ENCODE data around the gene LYZL4.

Gene LYZL4

DNA sequence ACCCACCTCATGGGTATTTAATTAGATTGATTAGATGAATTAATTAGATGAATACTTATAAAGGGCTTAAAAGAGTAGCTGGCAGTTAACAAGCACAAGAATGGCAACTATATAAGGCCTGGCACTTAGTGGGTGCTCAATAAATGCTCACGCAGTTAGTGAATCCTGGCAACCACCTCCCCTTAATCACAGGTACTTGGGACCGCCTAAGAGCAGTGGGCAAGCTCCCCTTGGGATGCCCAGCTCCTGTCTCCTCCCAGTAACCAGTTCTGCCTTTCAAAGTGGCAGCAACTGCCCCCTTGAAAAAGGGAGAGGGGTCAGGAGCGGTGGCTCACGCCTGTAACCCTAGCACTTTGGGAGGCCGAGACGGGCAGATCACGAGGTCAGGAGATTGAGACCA, 4.6 kb downstream of the LYZL4 start:
- WGBS (ENCODE audit: extremely low coverage, insufficient coverage, insufficient read length) = no CpG with 5 or more reads among the region's 7 CpGs
- no peak overlapping the region for H2BK120ac ChIP-seq (ENCODE audit: insufficient read depth, low read length, poor library complexity)
- peaks cover 2% of the 10 kb centered on the region for H3K9me3 ChIP-seq (ENCODE audit: insufficient read depth, low read depth, low read length)
- H3K9ac ChIP-seq (ENCODE audit: low read length) = no peak overlapping the region
- no peak overlapping the region for H3K14ac ChIP-seq (ENCODE audit: low read length)
- DNase-seq = no peak
- no peak overlapping the region for H2AK5ac ChIP-seq (ENCODE audit: low read length)
- no peaks in the 10 kb centered on the region for H3K79me1 ChIP-seq (ENCODE audit: low read length)
- H3K79me2 ChIP-seq (ENCODE audit: control insufficient read depth, insufficient read depth, low read length, poor library complexity) = no peaks in the 10 kb centered on the region
- no peak overlapping the region for H3K4me2 ChIP-seq (ENCODE audit: low read length)
- H3K4ac ChIP-seq (ENCODE audit: low read depth, low read length) = no peak overlapping the region
- H4K8ac ChIP-seq (ENCODE audit: low read depth, low read length) = no peak overlapping the region
- H3K4me1 ChIP-seq (ENCODE audit: control insufficient read depth in 1 of 2, insufficient read depth in 2 of 2, low read length in 2 of 2) = peaks cover 0 to 7% of the 10 kb centered on the region in 2 experiments
- no peak overlapping the region for H2BK5ac ChIP-seq (ENCODE audit: low read depth, low read length, poor library complexity)
- H3K4me3 ChIP-seq (ENCODE audit: low read depth, low read length) = no peak overlapping the region
- no peak overlapping the region for H3K27ac ChIP-seq (ENCODE audit: low read depth, low read length)
- no peak overlapping the region for H3K23ac ChIP-seq (ENCODE audit: low read length)
- no peak overlapping the region for H2BK12ac ChIP-seq (ENCODE audit: low read length)
- H3K27me3 ChIP-seq (ENCODE audit: insufficient read depth, low read length) = no peaks in the 10 kb centered on the region
- H4K12ac ChIP-seq (ENCODE audit: low read depth, low read length) = no peak overlapping the region
- H3K18ac ChIP-seq (ENCODE audit: low read length) = no peak overlapping the region
- H2AFZ ChIP-seq (ENCODE audit: insufficient read depth, low read length, poor library complexity) = no peak overlapping the region
- H4K91ac ChIP-seq (ENCODE audit: low read depth, low read length) = no peak overlapping the region
- no peaks in the 10 kb centered on the region for H3K36me3 ChIP-seq (ENCODE audit: control insufficient read depth in 1 of 2, insufficient read depth in 2 of 2, low read length in 2 of 2)

DNA sequence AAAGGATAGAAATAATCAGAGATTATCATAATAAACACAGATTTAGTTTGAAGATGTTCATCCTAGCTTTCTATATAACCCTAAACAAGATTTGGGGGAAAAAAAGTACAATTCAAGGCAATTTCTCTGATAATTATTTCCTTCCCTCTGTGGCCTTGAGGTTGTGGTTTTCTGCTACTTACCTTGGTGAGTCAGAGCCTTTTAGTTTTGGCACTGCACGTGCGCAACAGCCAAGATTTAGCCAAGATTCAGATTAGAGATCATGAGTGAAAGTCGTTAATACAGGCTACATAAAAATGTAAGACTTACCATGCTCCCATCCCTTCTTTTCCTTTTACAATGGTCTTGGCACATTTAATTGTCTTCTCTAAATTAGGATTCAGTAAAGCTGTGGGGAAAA, 6.7 kb downstream of the LYZL4 start:
- H3K9ac ChIP-seq (ENCODE audit: low read length) = no peak overlapping the region
- no peaks in the 10 kb centered on the region for H3K79me2 ChIP-seq (ENCODE audit: control insufficient read depth, insufficient read depth, low read length, poor library complexity)
- H3K14ac ChIP-seq (ENCODE audit: low read length) = no peak overlapping the region
- no CpG with 5 or more reads among the region's 3 CpGs for WGBS (ENCODE audit: extremely low coverage, insufficient coverage, insufficient read length)
- no peak overlapping the region for H4K12ac ChIP-seq (ENCODE audit: low read depth, low read length)
- no peak overlapping the region for H2AK5ac ChIP-seq (ENCODE audit: low read length)
- no peak overlapping the region for H4K8ac ChIP-seq (ENCODE audit: low read depth, low read length)
- no peaks in the 10 kb centered on the region for H3K79me1 ChIP-seq (ENCODE audit: low read length)
- H3K9me3 ChIP-seq (ENCODE audit: insufficient read depth, low read depth, low read length) = peaks cover 2% of the 10 kb centered on the region
- H2BK12ac ChIP-seq (ENCODE audit: low read length) = no peak overlapping the region
- H3K4me2 ChIP-seq (ENCODE audit: low read length) = no peak overlapping the region
- no peak overlapping the region for H3K4me3 ChIP-seq (ENCODE audit: low read depth, low read length)
- no peak for DNase-seq
- no peak overlapping the region for H3K18ac ChIP-seq (ENCODE audit: low read length)
- no peak overlapping the region for H3K4ac ChIP-seq (ENCODE audit: low read depth, low read length)
- no peak overlapping the region for H3K27ac ChIP-seq (ENCODE audit: low read depth, low read length)
- H3K27me3 ChIP-seq (ENCODE audit: insufficient read depth, low read length) = no peaks in the 10 kb centered on the region
- no peaks in the 10 kb centered on the region for H3K36me3 ChIP-seq (ENCODE audit: control insufficient read depth in 1 of 2, insufficient read depth in 2 of 2, low read length in 2 of 2)
- no peak overlapping the region for H2AFZ ChIP-seq (ENCODE audit: insufficient read depth, low read length, poor library complexity)
- H2BK120ac ChIP-seq (ENCODE audit: insufficient read depth, low read length, poor library complexity) = no peak overlapping the region
- H4K91ac ChIP-seq (ENCODE audit: low read depth, low read length) = no peak overlapping the region
- no peak overlapping the region for H2BK5ac ChIP-seq (ENCODE audit: low read depth, low read length, poor library complexity)
- no peak overlapping the region for H3K23ac ChIP-seq (ENCODE audit: low read length)
- peaks cover 0 to 7% of the 10 kb centered on the region in 2 experiments for H3K4me1 ChIP-seq (ENCODE audit: control insufficient read depth in 1 of 2, insufficient read depth in 2 of 2, low read length in 2 of 2)

DNA sequence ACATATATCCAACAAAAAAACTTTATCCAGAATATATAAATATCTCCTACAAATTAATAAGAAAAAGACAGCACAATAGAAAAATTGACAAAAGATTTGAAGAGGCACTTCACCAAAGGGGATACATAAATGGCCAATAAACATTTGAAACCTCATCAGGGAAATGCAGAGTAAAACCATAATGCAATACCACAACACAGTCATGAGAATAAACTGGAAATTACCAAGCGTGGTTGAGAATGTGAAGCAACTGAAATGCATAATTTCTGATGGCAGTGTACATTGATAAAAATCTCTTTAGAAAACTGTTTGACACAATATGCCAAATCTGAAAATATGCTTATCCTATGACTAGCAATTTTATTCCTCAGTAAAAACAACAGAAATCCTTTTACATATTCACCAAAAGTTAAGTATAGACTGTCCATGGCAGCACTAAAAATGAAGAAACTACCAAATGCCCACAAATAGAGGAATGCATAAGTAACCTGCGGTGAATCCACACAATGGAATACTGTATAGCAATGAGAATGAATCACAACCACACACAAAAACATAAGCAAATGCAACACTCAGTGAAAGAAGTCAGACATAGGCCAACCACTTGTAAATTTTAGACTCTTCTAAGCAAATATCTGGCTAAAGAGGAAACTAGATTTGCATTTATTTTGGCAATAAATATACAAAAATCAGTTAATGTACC, 7.9 kb downstream of the LYZL4 start:
- Histone ChIP-seq H3K79me2 (ENCODE audit: control insufficient read depth, insufficient read depth, low read length, poor library complexity) (no peaks in the 10 kb centered on the region), H3K4me3 (ENCODE audit: low read depth, low read length) (no peak overlapping the region), H3K23ac (ENCODE audit: low read length) (no peak overlapping the region), H2BK5ac (ENCODE audit: low read depth, low read length, poor library complexity) (no peak overlapping the region), H4K91ac (ENCODE audit: low read depth, low read length) (no peak overlapping the region), H4K12ac (ENCODE audit: low read depth, low read length) (no peak overlapping the region), H3K4me2 (ENCODE audit: low read length) (no peak overlapping the region), H4K8ac (ENCODE audit: low read depth, low read length) (no peak overlapping the region), H3K27ac (ENCODE audit: low read depth, low read length) (no peak overlapping the region), H3K36me3 (ENCODE audit: control insufficient read depth in 1 of 2, insufficient read depth in 2 of 2, low read length in 2 of 2) (no peaks in the 10 kb centered on the region), H2AFZ (ENCODE audit: insufficient read depth, low read length, poor library complexity) (no peak overlapping the region), H3K27me3 (ENCODE audit: insufficient read depth, low read length) (no peaks in the 10 kb centered on the region), H3K14ac (ENCODE audit: low read length) (no peak overlapping the region), H3K4me1 (ENCODE audit: control insufficient read depth in 1 of 2, insufficient read depth in 2 of 2, low read length in 2 of 2) (peaks cover 0 to under 1% of the 10 kb centered on the region in 2 experiments), H3K79me1 (ENCODE audit: low read length) (no peaks in the 10 kb centered on the region), H2AK5ac (ENCODE audit: low read length) (no peak overlapping the region), H2BK12ac (ENCODE audit: low read length) (no peak overlapping the region), H3K9ac (ENCODE audit: low read length) (no peak overlapping the region), H3K4ac (ENCODE audit: low read depth, low read length) (no peak overlapping the region), H3K9me3 (ENCODE audit: insufficient read depth, low read depth, low read length) (peaks cover 2% of the 10 kb centered on the region), H3K18ac (ENCODE audit: low read length) (no peak overlapping the region), H2BK120ac (ENCODE audit: insufficient read depth, low read length, poor library complexity) (no peak overlapping the region)
- WGBS (ENCODE audit: extremely low coverage, insufficient coverage, insufficient read length) = no CpG with 5 or more reads among the region's 2 CpGs
- DNase-seq = no peak

DNA sequence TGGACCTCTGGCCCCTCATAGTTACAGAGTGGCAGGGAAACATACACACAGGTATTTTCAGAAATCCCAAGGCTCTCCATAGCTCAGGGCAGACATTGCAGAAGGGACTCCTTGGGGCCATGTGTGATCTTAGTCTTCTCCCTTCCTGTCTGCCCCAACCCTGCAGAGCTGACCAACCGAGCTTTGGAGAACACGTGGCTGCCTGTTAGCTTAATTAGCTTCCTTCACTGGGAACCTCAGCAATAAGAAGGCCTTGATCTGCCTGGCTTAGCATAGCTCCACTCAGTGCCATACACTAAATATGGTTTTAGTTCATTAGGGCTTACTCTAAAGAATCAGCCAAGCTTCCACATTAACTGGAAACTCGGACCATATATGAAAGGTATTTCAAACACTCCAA, 12.3 kb downstream of the LYZL4 start:
- Histone ChIP-seq H3K18ac (ENCODE audit: low read length) (no peak overlapping the region), H3K27me3 (ENCODE audit: insufficient read depth, low read length) (no peaks in the 10 kb centered on the region), H4K12ac (ENCODE audit: low read depth, low read length) (no peak overlapping the region), H3K23ac (ENCODE audit: low read length) (no peak overlapping the region), H3K4me2 (ENCODE audit: low read length) (no peak overlapping the region), H3K4me1 (ENCODE audit: control insufficient read depth in 1 of 2, insufficient read depth in 2 of 2, low read length in 2 of 2) (no peaks in the 10 kb centered on the region), H3K79me2 (ENCODE audit: control insufficient read depth, insufficient read depth, low read length, poor library complexity) (no peaks in the 10 kb centered on the region), H4K8ac (ENCODE audit: low read depth, low read length) (no peak overlapping the region), H2BK12ac (ENCODE audit: low read length) (no peak overlapping the region), H3K9me3 (ENCODE audit: insufficient read depth, low read depth, low read length) (peaks cover 2% of the 10 kb centered on the region), H2AFZ (ENCODE audit: insufficient read depth, low read length, poor library complexity) (no peak overlapping the region), H3K9ac (ENCODE audit: low read length) (no peak overlapping the region), H4K91ac (ENCODE audit: low read depth, low read length) (no peak overlapping the region), H3K14ac (ENCODE audit: low read length) (no peak overlapping the region), H3K27ac (ENCODE audit: low read depth, low read length) (no peak overlapping the region), H2AK5ac (ENCODE audit: low read length) (no peak overlapping the region), H2BK120ac (ENCODE audit: insufficient read depth, low read length, poor library complexity) (no peak overlapping the region), H3K36me3 (ENCODE audit: control insufficient read depth in 1 of 2, insufficient read depth in 2 of 2, low read length in 2 of 2) (no peaks in the 10 kb centered on the region), H2BK5ac (ENCODE audit: low read depth, low read length, poor library complexity) (no peak overlapping the region), H3K79me1 (ENCODE audit: low read length) (no peaks in the 10 kb centered on the region), H3K4ac (ENCODE audit: low read depth, low read length) (no peak overlapping the region), H3K4me3 (ENCODE audit: low read depth, low read length) (no peak overlapping the region)
- WGBS (ENCODE audit: extremely low coverage, insufficient coverage, insufficient read length) = no CpG with 5 or more reads among the region's 3 CpGs
- DNase-seq = no peak

Measured in trophoblast cell (in vitro differentiated cells and primary cell).